B cell (primary cell): ENCODE results near the gene POMP.

ENCODE experiments used
- CTCF ChIP-seq: fragments of 200-600 bp; IDR thresholded peaks from one replicate; pipeline ENCODE4 v1.8.0; 2022; ENCODE audit warnings: antibody characterized with exemption, mild to moderate bottlenecking
- EZH2 ChIP-seq: IDR thresholded peaks from 2 replicates; pipeline ENCODE4 v1.6.1; 2012; ENCODE audit warnings: borderline replicate concordance, low read depth, mild to moderate bottlenecking, moderate library complexity, low read length; ENCODE audit not compliant: insufficient read depth, poor library complexity, severe bottlenecking

DNA sequence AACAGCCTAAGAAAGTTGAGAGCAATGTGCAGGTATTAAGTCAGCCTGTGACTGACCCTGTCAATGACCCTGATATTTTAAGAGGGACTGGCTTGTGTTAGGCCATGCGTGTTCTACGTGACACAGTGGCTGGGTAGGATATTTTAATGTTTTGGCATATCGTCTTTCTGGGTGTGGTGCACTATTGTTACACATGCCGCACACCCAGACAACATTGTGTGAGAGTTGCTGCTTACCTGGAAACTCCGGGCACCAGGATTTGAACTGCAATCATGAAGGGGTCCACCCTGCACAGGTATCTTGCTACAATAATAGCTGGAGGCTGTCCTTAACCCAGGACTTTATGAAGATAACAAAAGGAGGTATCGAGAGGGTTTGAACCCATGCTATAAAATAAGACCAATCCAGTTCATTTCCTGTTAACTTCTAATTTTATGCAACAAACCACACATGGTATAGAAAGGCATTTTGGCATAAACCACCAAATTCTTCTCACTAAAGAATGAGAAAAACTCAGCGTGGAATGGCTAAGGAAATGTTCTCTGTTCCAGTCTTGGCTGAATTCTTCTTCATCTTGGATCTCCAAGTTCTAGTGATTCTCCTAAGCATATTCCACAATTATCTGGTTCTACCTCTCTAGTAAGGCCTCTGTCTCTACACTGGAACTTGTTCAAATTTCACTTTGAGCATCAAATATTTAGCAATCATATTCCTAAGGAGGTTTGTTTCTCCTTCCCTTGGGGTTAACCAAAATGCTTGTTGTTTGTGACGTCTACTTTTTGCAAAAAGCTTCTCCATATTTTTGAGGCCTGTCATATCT, 38.7 kb upstream of the POMP start:
- no peak for TF ChIP-seq CTCF
- TF ChIP-seq EZH2 = no peak
